ENCODE data around the gene PACS2.

PACS2 gene

DNA sequence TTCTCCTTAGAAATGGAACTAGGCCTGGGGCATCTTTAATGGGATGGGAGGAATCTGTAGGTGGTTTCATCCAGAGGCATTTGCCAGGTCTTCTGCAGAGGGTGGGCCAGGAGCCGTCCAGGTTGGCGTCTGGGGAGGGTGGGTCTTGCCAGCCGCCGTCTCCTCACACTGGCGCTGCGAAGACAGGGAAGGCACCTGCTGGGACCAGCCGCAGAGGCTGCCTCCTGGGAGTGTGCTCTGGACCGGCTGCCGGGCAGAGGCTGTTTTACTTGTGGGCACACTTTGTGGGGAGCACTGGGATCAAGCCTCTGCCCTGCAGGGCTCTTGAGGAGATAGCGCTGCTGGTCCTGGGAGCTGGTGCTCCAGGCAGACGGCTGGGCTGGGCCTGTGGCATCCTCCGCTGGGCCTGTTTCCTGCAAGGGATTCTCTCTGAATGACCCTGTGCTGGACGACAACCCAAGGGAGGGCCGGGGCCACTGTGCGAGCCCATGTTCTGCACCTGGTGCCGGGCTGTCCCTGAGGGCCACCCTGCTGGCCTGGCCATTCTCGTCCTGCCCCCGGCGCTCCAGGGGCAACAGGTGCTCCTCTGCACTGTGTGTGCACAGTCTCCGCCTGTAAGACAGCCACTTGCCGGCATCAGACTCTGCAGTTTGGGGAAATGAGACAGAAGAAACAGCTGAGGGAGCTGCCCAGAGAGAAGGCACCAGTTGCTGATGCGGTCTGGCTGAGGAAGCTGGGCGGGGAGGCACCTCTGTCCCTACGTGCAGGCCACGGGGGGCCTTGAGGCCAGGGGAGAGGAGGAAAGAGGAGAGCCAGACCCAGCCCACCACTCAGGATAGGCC is 73.8 kb downstream of the PACS2 start:
- CTCF ChIA-PET, result interaction anchor here (0.6 to 1.6 kb wide), 2 partner anchors 14 to 294 kb away, joined by 3 to 7 read pairs; no protein-coding TSS in a partner anchor
- TF ChIP-seq CTCF (conservative IDR thresholded peaks at IDR 0.05; ENCODE audit: low read depth), result no peak

GRCh38 chr14:105388976-105389375 is 74.4 kb downstream of the PACS2 start:
- ChIA-PET POLR2A (ENCODE audit: low non-redundant PET) (no interaction called here), CTCF (interaction anchor here (0.6 to 1.6 kb wide), 2 partner anchors 15 to 295 kb away, joined by 3 to 7 read pairs; no protein-coding TSS in a partner anchor)
- no peak for TF ChIP-seq CTCF (conservative IDR thresholded peaks at IDR 0.05; ENCODE audit: low read depth)
- H3K27ac ChIP-seq, result 0 out of 2 replicates have a peak overlapping the region, but pooled peaks have one; percentile 13
- DNase-seq (ENCODE audit: low spot score), result no peak

More for the DNA sequence above, 73.8 kb downstream of the PACS2 start:
- DNase-seq (ENCODE audit: low spot score), result no peak
- 0 out of 2 replicates have a peak overlapping the region, but pooled peaks have one; percentile 13 for H3K27ac ChIP-seq
- POLR2A ChIA-PET (ENCODE audit: low non-redundant PET), result no interaction called here

DNA sequence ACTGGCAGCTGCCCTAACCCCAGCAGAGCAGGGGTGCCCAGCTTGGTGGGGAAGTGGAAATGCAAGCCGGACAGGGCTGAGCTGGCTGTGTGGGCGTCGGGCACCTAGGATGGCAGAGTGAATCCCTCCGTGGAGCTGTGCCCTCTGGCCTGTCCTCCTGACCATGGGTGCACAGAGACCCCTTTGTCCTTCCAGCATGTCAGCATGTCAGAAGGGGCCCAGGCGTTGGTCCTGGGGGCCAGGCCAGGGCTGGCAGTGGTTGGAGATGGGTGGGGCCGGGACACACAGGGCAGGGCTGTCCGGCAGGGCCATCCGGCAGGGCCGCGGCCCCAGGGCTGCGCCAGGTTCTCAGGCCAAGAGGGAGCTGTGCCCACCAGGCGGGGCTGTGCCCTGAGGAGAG is 75.0 kb downstream of the PACS2 start:
- H3K27ac ChIP-seq, result 0 out of 2 replicates have a peak overlapping the region, but pooled peaks have one; percentile 13
- DNase-seq (ENCODE audit: low spot score), result no peak
- no peak for TF ChIP-seq CTCF (conservative IDR thresholded peaks at IDR 0.05; ENCODE audit: low read depth)
- CTCF ChIA-PET, result interaction anchor here (1.6 kb wide), 1 partner anchor 15 kb away, joined by 7 read pairs; no protein-coding TSS in a partner anchor
- POLR2A ChIA-PET (ENCODE audit: low non-redundant PET), result no interaction called here

DNA sequence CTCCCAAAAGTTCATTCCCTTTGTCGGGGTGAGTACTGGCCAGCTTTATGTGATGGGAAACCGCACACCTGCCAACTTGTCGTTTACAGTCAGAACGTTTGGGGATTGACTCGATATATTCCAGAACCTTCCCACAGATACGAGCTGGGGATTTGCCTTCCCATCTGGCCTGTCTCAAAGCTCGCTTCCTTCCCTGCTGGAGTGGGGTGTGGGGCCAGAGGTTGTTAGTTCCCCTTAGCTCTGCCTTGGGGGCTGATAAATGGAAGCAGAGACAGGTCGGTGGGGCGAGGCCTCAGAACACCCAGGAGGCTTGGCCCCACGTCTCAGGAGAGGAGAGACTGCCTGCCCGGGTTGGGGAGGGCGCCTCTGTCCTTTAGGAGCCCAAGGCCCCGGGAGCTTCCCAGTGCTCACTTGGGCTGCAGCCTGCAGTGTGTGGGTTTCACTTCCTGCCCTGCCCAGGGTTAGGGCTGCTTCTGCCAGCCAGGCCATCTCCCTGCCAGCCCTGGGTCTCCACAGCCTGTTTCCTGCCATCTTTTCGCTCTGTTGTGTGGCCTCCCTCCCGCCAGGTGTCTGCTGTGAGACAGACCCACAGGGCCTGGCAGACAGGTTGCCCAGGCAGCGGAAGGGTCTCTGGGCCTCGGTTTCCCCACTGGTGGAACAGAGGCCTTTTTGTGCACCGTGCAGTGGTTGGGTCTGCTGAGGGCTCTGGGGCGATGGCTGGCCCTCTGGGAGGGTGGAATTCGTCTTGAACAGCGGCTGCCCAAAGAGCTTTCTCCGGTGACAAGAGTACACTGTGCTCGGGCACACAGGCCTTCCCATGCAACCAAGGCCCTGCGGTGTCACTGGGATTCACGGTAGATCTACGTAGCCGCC is 75.7 kb downstream of the PACS2 start:
- ChIA-PET CTCF (interaction anchor here (1.6 kb wide), 1 partner anchor 16 kb away, joined by 7 read pairs; no protein-coding TSS in a partner anchor), POLR2A (ENCODE audit: low non-redundant PET) (no interaction called here)
- TF ChIP-seq CTCF (conservative IDR thresholded peaks at IDR 0.05; ENCODE audit: low read depth), result no peak
- 0 out of 2 replicates have a peak overlapping the region, but pooled peaks have one; percentile 13 for H3K27ac ChIP-seq
- no peak for DNase-seq (ENCODE audit: low spot score)

DNA sequence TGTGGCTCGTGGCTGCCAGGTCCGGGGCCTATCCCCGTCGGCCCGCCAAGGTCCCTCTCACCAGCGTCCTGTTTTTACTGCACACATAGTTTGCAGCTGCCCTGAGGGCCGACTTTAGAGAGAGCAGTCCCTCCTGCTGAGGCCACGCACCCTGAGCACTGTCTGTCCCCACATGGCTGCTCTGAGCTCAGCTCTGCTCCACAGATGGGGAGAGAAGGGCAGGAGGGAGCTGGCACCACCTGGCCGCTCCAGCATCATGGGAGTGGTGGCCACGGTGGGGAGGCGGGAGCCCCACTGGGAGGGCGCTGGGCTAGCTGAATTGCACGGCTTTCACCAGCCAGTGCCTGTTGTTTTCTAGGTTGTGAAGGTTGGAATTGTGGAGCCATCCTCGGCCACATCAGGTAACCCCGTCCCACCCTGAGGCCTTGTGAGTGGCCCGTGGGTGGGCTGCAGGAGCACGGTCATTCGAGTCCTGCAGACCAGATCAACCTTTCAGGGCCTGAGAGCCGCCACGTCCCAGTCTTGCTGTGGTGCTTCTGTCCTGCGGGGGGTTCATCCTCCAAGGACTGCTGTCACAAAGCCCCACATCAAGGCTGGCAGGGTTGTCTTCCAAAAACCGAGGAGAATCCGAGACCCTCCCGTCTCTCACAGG is 76.4 kb downstream of the PACS2 start:
- no peak for TF ChIP-seq CTCF (conservative IDR thresholded peaks at IDR 0.05; ENCODE audit: low read depth)
- no peak overlapping the region for H3K27ac ChIP-seq
- POLR2A ChIA-PET (ENCODE audit: low non-redundant PET), result no interaction called here
- no peak for DNase-seq (ENCODE audit: low spot score)
- CTCF ChIA-PET, result no interaction called here

GRCh38 chr14:105391541-105391940 is 77.0 kb downstream of the PACS2 start:
- TF ChIP-seq CTCF (conservative IDR thresholded peaks at IDR 0.05; ENCODE audit: low read depth), result no peak
- ChIA-PET POLR2A (ENCODE audit: low non-redundant PET) (no interaction called here), CTCF (no interaction called here)
- no peak for DNase-seq (ENCODE audit: low spot score)
- no peak overlapping the region for H3K27ac ChIP-seq
